Chondrocyte (in vitro differentiated cells): Measurements from ENCODE around the gene PML. TPM values are rescaled to one million over a fixed set of nuclear protein-coding genes. Genes with fewer than 3 reads are reported as not detected.

ENCODE experiments used
- DNase-seq: peaks from one replicate; pipeline ENCODE4 v3.0.0; 2021; ENCODE audit warnings: mixed read lengths, low spot score
- H3K27ac Mint-ChIP-seq: one replicate; pipeline ENCODE4 v1.8.0; 2021; ENCODE audit warnings: mild to moderate bottlenecking, moderate library complexity, mixed read lengths; ENCODE audit not compliant: unreplicated experiment
- H3K27me3 Mint-ChIP-seq: 2 replicates; pipeline ENCODE4 v1.8.0; 2021; ENCODE audit warnings: low read depth, mixed read lengths
- H3K36me3 Mint-ChIP-seq: 2 replicates; pipeline ENCODE4 v1.8.0; 2021; ENCODE audit warnings: low read depth, mixed read lengths
- H3K4me1 Mint-ChIP-seq: 2 replicates; pipeline ENCODE4 v1.8.0; 2021; ENCODE audit warnings: low read depth, mild to moderate bottlenecking, mixed read lengths
- H3K4me3 Mint-ChIP-seq: one replicate; pipeline ENCODE4 v1.8.0; 2021; ENCODE audit warnings: mild to moderate bottlenecking, moderate library complexity, mixed read lengths; ENCODE audit not compliant: unreplicated experiment
- H3K9me3 Mint-ChIP-seq: 2 replicates; pipeline ENCODE4 v1.8.0; 2021; ENCODE audit warnings: low read depth, mixed read lengths
- total RNA-seq: library from RNA; stranded (reverse); gene quantifications from 3 replicates; pipeline ENCODE4 v1.2.1, GENCODE V29; 2021
- TF ChIP-seq, protein P1 (sequence below): fragments of 200-600 bp; sonication (generic); IDR thresholded peaks from 2 replicates; pipeline ENCODE4 v1.5.0; 2021; ENCODE audit warnings: antibody characterized with exemption, mild to moderate bottlenecking, moderate library complexity

The PML gene
- total RNA-seq, 1 donor from 2014 or later = 40.0 TPM

DNA sequence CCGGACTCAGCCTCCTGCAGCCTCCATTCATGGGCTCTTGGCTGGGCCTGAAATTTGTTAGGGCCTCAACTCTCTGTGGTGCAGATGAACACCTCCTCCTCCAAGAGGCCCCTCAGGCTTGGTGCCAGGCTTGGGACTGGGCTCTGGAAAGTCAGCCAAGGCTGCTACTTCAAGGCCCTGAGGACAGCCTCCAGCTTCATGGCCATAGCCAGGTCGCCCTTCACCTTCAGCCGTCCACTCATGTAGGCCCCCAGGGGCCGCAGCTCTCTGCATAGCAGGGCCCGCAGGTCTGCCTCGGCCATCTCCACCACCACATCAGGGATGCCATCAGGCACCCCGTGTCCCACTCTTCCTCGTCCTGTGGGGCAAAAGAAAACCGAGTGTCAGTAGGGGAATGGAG is 10.7 kb upstream of the PML start:
- H3K4me1 Mint-ChIP-seq = peaks cover 76% of the 10 kb centered on the region
- H3K27ac Mint-ChIP-seq = peak overlapping the region; percentile 98
- TF ChIP-seq, protein P1, sequence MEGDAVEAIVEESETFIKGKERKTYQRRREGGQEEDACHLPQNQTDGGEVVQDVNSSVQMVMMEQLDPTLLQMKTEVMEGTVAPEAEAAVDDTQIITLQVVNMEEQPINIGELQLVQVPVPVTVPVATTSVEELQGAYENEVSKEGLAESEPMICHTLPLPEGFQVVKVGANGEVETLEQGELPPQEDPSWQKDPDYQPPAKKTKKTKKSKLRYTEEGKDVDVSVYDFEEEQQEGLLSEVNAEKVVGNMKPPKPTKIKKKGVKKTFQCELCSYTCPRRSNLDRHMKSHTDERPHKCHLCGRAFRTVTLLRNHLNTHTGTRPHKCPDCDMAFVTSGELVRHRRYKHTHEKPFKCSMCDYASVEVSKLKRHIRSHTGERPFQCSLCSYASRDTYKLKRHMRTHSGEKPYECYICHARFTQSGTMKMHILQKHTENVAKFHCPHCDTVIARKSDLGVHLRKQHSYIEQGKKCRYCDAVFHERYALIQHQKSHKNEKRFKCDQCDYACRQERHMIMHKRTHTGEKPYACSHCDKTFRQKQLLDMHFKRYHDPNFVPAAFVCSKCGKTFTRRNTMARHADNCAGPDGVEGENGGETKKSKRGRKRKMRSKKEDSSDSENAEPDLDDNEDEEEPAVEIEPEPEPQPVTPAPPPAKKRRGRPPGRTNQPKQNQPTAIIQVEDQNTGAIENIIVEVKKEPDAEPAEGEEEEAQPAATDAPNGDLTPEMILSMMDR = no peak
- H3K4me3 Mint-ChIP-seq = no peak overlapping the region
- H3K9me3 Mint-ChIP-seq = no peaks in the 10 kb centered on the region
- H3K27me3 Mint-ChIP-seq = no peaks in the 10 kb centered on the region
- H3K36me3 Mint-ChIP-seq = peaks cover 5% of the 10 kb centered on the region
- no peak for DNase-seq

DNA sequence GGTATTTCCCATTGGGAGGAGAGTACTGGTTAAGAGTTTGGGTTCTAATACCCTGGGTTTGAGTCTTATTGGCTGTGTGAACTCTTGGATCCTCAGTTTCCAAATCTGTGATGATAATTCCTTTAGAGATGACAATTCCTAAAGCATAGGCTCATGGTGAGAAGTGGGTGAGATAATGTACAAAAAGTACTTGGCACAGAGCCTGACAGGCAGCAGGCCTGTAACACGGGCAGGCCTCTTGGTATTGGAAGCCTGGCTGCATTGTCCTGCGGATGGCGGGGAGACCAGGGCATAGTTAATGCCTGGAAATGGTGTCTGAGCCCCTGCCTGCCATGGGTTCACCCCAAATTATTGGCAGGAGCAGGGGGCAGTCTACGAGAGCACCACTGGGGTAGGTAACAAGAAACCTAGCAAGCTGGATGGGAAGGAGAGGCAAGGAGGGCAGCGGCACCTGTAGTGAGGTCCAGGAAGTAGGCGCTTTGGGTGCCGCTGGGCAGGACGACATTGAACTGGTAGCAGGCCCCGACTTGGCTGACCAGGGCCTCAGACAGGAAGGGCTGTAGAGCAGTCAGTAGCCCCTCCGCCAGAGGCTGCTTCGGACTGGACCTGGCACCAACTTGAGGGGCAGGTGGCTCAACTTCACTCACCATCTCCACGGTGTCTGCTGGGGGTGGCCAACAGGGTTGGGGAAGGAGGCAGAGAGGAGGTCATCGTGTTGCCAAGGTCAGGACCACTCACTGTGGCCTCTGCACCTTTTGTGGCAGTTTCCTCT is 10.1 kb upstream of the PML start:
- no peaks in the 10 kb centered on the region for H3K27me3 Mint-ChIP-seq
- no peak for DNase-seq
- TF ChIP-seq, protein P1 = no peak
- H3K36me3 Mint-ChIP-seq = peaks cover 5% of the 10 kb centered on the region
- H3K9me3 Mint-ChIP-seq = no peaks in the 10 kb centered on the region
- peak overlapping the region; percentile 98 for H3K27ac Mint-ChIP-seq
- no peak overlapping the region for H3K4me3 Mint-ChIP-seq
- peaks cover 79% of the 10 kb centered on the region for H3K4me1 Mint-ChIP-seq

DNA sequence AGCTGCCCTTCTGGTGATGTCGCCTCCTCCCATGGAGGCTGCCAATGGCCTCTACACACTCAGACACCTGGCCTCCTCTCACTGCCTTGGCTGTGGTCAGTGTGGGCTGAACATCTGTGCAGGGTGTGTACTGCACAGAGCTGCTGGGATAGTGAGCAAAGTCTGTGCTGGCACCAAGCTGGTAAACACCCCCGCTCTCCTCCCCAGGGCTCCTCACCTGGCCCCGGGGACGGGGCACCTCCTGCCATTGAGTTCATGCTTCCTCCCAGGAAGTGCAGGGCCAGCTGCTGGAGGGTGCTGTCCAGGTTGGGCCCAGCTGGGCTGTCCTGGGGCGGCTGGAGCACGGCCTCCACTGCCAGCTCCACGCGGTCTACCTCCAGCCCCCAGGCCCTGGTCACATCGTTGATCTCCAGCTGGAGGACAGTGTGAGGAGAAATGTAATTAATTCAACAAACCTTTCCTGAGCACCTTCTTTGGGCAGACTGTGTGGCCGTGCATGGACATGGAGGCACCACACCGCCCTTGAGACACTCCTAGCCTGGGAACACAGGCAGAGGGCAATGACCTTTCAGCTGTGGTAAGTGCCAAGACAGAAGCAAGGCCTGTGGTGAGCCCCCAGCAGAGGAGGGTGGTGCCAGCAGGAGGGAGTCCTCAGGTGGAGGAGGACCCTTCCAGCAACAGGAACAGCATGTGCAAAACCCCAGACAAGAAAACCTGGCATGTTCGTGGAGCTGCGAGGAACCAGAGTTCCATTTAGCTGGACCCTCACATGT is 9.2 kb upstream of the PML start:
- no peaks in the 10 kb centered on the region for H3K27me3 Mint-ChIP-seq
- peaks cover 87% of the 10 kb centered on the region for H3K4me1 Mint-ChIP-seq
- peaks cover 5% of the 10 kb centered on the region for H3K36me3 Mint-ChIP-seq
- peak; percentile 43 for DNase-seq
- H3K4me3 Mint-ChIP-seq = no peak overlapping the region
- H3K27ac Mint-ChIP-seq = no peak overlapping the region
- H3K9me3 Mint-ChIP-seq = no peaks in the 10 kb centered on the region
- TF ChIP-seq, protein P1 = no peak

DNA sequence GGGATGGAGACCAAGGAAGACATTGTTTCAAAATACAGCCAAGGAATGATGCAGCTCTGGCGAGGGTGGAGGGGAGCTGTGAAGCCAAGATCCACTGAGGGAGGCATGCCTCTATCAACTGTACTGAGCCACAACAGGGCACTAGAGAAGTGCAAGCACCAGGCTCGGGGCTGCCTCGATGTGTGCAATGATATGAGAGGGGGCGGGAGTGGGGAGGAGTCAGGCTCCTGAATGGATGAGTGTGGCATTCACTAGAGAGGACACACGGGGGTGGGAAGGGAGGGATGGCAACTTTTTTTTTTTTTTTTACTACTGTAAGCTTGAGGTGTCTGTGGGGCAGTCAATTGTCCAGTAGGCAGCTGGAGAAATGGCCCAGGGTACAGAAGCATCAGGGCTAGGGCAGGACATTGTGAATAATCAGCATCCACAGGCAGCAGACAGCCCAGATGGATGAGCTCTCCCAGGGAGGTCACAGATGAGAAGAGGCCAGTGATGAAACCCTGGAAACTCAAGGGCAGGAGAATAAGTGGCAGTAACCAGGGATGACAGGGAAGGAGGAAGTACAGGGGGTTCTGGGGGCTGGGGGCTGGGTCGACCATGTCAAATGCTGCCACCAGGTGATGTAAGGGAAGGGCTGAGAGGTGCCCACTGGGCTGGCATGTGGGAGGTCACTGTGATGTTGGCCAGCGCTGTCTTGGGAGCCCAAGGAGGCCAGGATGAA is 8.3 kb upstream of the PML start:
- Mint-ChIP-seq H3K36me3 (peaks cover 5% of the 10 kb centered on the region), H3K27ac (peak overlapping the region; percentile 71), H3K9me3 (no peaks in the 10 kb centered on the region), H3K27me3 (no peaks in the 10 kb centered on the region), H3K4me1 (peaks cover 97% of the 10 kb centered on the region), H3K4me3 (no peak overlapping the region)
- TF ChIP-seq, protein P1 = no peak
- DNase-seq = peak; percentile 42

DNA sequence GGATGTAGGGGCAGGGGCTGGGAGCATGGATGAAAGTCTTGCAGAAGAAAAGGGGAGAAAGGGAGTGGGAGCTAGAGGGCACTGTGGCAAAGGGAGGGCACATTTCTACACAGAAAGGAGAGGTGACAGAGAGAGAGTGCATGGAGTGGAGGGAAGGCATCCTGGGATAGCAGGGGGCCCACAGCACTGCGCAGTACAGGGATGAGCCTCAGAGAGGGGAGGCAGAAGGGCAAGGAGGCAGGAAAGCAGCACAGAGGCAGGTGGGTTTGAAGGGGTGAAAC is 7.8 kb upstream of the PML start:
- H3K9me3 Mint-ChIP-seq = no peaks in the 10 kb centered on the region
- peaks cover 97% of the 10 kb centered on the region for H3K4me1 Mint-ChIP-seq
- no peak for DNase-seq
- H3K4me3 Mint-ChIP-seq = no peak overlapping the region
- H3K27me3 Mint-ChIP-seq = no peaks in the 10 kb centered on the region
- peaks cover 5% of the 10 kb centered on the region for H3K36me3 Mint-ChIP-seq
- peak overlapping the region; percentile 27 for H3K27ac Mint-ChIP-seq
- TF ChIP-seq, protein P1 = no peak
